GM04504 (cell line): ENCODE measurements around the gene OR56B4.
"Not testable (repeated sequence)": the region's sequence is repeated elsewhere in the genome, so short reads cannot be mapped to it uniquely, and the experiment has no call there.

Experiments used
- DNase-seq: peaks from one replicate; pipeline ENCODE4 v3.0.0-alpha.2; 2012; ENCODE audit warnings: low read depth

The OR56B4 gene

GRCh38 chr11:6107384-6107783 is at the start of gene OR56B4:
TSS of gene OR56B4 (plus strand) at chr11:6107684. CDS start at chr11:6107779, 95 bp downstream.
- DNase-seq = not testable (repeated sequence)

- no peak for DNase-seq
Observed at GRCh38 chr11:6061475-6061874, 46.0 kb upstream of the OR56B4 start.

- no peak for DNase-seq
Observed at GRCh38 chr11:6062691-6063358, 44.7 kb upstream of the OR56B4 start.

GRCh38 chr11:6067502-6067901 is 40.0 kb upstream of the OR56B4 start:
- DNase-seq = no peak

GRCh38 chr11:6076443-6076842 is 31.0 kb upstream of the OR56B4 start:
- DNase-seq = not testable (repeated sequence)

- no peak for DNase-seq
Observed at GRCh38 chr11:6077723-6078122, 29.8 kb upstream of the OR56B4 start.

GRCh38 chr11:6079463-6079862 is 28.0 kb upstream of the OR56B4 start:
- DNase-seq = no peak

- no peak for DNase-seq
Observed at GRCh38 chr11:6083129-6083528, 24.4 kb upstream of the OR56B4 start.

GRCh38 chr11:6084587-6084986 is 22.9 kb upstream of the OR56B4 start:
- no peak for DNase-seq

- DNase-seq = no peak
Observed at GRCh38 chr11:6094186-6094585, 13.3 kb upstream of the OR56B4 start.

- no peak for DNase-seq
Observed at GRCh38 chr11:6095798-6096197, 11.7 kb upstream of the OR56B4 start.

GRCh38 chr11:6096417-6096816 is 11.1 kb upstream of the OR56B4 start:
- DNase-seq = no peak

GRCh38 chr11:6099577-6099976 is 7.9 kb upstream of the OR56B4 start:
- DNase-seq = no peak

GRCh38 chr11:6110011-6110410 is 2.5 kb downstream of the OR56B4 start:
- DNase-seq = no peak

- DNase-seq = no peak
Observed at GRCh38 chr11:6111673-6112072, 4.2 kb downstream of the OR56B4 start.

- DNase-seq = no peak
Observed at GRCh38 chr11:6116638-6117037, 9.2 kb downstream of the OR56B4 start.

- no peak for DNase-seq
Observed at GRCh38 chr11:6124245-6124644, 16.8 kb downstream of the OR56B4 start.

GRCh38 chr11:6127881-6128280 is 20.4 kb downstream of the OR56B4 start:
- DNase-seq = no peak

GRCh38 chr11:6129011-6129410 is 21.5 kb downstream of the OR56B4 start:
- no peak for DNase-seq

- DNase-seq = no peak
Observed at GRCh38 chr11:6129635-6130034, 22.2 kb downstream of the OR56B4 start.

GRCh38 chr11:6132431-6132830 is 24.9 kb downstream of the OR56B4 start:
- no peak for DNase-seq

- DNase-seq = not testable (repeated sequence)
Observed at GRCh38 chr11:6135936-6136335, 28.5 kb downstream of the OR56B4 start.

- no peak for DNase-seq
Observed at GRCh38 chr11:6142936-6143335, 35.5 kb downstream of the OR56B4 start.

GRCh38 chr11:6143737-6144136 is 36.3 kb downstream of the OR56B4 start:
- DNase-seq = not testable (repeated sequence)
